HG03039 (cell line): ENCODE results near the gene FIBCD1.

Experiments
- ATAC-seq: cut with Tn5 transposase; IDR thresholded peaks from one replicate; pipeline ENCODE4 v1.9.1; 2021; ENCODE audit warnings: mild to moderate bottlenecking, moderate library complexity; ENCODE audit not compliant: unreplicated experiment

The FIBCD1 gene

DNA sequence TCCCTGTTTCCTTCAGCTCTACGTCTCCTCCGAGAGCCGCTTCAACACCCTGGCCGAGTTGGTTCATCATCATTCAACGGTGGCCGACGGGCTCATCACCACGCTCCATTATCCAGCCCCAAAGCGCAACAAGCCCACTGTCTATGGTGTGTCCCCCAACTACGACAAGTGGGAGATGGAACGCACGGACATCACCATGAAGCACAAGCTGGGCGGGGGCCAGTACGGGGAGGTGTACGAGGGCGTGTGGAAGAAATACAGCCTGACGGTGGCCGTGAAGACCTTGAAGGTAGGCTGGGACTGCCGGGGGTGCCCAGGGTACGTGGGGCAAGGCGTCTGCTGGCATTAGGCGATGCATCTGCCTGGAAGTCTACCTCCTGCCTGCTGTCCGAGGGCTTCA is 76.3 kb downstream of the FIBCD1 start:
- no peak for ATAC-seq

DNA sequence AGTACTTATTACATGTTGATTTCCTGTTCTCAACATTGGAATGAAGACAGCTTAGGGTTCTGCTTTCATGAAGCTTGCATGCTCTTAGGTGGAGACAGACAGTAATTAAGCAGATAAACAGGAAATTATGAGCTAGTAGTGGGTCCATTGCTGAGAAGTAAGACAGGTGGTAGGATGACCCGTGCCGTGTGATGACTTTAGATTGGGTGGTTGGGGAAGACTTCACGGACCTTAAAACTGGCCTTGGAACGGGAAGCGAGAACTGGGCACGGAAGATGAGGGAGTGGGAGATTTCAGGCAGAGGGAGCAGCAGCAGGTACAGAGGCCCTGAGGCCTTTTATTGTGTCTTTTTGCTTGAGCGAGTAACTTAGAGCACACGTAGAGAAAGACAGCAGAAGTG is 76.8 kb downstream of the FIBCD1 start:
- ATAC-seq, result no peak

DNA sequence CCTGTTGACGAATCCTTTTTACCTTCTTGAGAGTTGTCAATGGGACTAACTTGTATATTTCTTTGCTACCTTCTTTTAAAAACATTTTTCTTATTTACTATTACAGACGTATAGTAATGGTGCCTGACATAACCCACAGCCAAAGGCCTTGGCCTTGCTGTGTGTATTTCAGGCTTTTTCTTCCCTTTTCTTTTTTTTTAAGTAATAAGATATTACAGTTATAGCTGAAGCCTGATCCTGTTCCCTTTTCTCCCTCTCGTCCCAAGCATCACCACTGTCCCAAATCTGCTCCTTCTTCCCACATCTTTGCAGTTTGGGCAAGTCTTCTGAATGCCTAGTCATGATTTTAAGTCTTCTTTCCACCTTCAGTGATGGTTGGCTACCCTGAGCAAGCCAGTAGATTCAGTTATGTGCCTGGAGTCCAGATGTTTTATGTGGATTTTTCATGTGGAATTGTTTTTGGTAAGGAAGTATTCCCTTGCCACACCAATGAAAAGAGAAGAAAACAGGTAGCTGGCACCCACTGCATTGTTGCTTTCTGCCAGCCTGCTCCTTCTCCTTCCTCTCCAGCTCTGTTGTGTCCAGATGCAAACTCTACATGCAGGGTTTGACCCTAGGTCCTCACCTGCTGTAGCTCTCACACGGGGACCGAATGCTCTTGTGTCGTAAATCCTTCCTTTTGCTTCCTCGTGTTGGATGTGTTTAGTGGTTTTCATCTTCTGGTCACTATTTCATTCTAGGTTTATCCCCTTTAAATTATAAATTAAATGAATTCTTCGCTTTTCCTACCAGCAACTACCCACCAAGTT is 77.5 kb downstream of the FIBCD1 start:
- ATAC-seq, result no peak

DNA sequence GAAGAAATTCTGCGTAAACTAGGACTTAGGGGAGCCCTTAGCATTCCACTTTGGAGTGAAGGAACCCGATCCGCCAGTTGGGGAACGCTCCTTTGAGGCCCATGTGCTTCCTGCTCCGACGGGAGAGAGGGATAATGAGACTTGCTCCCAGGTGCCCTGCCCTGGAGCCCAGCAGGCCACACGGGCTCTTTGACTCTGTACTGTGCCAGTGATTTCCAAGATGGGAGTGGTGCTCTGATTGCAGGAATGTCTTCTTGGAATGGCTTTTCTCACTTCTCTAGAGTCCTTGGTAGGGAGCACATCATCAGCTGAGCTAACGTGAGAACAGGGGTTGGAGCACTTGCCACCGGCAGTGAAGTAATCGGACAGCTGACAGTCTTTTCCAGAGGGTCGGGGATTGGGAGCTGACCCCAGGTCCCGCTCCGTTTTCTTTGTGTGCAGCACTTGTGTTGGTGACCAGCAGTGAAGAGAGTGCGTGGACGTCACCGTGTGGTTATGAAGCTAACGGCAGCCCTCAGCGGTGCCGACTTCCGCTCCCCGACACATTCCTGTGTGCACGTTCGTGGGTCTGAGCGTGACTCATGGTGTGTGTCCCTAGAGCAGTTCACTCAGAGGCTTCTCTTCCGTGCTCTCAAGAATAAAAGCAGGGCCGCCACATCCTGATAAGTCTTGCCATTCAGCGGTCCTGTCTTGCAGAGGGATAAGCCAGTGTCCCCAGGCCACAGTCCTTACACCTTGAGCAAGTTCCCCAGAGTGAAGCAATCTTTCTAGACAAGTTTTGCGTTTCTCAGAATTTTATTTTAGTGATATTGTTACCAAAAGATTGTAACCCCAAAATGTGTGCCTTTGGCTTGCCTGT is 78.4 kb downstream of the FIBCD1 start:
- no peak for ATAC-seq

DNA sequence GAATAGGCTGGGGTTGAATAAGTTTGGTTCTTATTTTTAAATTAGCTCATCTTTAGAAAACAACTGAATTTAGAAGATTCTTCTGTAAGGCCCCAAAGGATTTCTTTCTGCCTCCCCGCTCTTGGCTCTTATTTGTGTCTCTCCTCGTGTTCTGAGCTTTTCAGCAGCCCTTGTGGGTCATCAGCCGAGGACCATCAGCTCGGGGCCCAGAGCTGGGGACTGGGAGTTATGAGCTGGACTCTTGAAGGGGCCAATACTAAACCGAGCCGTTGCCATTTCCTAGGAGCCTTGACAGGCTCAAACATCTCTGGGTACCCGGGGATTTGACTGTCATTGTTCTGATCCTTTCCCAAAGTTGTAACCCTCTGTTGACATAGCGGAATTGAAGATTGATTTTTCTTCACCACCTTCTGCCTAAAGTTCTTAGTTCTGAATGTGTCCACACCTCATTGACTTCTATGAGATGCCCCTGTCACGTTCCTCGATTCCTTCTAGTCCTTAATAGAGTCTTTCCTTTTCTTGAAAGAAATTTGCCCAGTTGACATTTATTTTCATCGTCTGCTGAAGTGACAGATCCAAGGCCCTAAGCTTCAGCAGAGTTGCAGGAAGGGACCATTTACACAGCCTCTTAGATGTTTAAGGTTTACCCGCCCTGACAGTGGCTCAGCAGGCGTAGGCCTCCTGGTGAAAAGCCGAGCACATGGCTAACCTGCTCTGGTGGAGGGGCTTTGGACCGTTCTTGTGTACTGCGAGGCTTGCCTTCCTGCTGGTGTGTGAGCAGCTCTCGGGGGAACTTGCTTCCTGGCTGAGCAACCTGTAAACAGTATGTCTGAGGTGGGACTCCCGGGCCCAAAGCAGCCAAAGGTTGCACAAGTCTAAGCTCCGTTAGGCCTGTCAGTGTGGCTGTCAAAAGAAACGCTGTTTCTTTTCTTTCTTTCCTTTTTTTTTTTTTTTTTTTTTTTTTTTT is 80.0 kb downstream of the FIBCD1 start:
- no peak for ATAC-seq

DNA sequence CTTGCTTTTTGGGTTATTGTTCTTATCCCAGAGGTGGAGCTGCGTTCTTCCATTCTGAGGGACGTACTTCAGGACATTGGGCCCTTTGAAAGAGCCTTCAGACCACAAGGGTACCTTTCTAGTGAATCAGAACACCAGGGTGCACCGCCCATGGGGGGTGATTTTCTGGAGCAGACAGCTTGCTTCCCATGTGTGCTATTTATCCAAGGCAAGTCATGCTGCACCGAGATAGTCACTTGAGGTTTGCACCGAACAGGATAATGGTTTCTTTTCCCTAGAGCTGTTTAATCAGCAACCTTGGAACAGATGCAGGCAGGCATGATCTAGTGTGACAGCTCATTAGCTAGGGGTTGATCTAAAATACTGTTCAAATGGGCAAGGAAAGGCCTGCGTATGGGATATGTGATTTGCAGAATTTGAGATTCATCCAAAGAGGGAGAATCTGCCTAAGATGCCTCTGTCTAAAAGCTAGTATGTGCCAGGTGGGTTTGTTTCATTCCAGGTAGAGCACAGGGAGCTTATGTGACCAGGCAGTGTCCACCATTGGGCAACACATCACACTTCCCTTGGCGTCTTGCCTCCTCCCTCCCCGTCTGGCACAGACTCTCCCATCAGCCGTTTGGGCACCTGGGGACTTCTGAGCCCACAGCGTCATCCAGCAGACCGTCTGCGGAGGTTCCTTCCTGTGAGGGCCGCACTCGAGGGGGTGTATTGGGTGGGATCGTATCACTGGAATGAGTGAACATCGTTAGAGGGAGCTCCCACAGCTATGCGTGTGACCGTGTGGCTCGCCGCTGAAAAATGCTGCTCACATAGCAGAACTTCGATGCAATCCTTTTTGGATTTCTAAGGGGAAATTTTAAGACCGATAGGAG is 80.9 kb downstream of the FIBCD1 start:
- ATAC-seq, result no peak

DNA sequence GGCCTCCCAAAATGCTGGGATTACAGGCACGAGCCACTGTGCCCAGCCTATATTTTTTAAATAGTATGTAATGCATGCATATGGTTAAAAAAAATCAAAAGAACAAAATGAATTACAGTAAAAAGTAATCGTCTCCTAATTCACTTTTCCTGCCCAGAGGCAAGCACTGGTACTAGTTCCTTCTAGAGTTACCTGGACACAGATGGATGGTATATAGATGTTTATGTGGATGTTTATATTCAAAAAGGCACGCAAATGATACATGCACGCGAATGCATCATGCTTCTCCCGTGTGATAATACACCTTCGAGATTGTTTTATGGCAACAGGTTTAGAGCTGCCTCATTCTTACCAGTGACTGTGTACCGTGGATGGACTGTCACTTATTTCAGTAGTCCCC is 82.6 kb downstream of the FIBCD1 start:
- ATAC-seq, result no peak

DNA sequence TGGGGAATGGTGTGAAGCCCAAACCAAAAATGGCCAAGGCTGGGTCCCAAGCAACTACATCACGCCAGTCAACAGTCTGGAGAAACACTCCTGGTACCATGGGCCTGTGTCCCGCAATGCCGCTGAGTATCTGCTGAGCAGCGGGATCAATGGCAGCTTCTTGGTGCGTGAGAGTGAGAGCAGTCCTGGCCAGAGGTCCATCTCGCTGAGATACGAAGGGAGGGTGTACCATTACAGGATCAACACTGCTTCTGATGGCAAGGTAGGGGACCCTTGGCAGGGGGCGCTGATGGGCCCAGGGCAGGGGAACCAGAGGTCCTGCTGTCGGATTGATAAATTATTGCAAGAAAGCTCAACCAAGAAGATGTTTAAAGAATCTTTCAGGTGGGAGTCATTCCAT is 84.2 kb downstream of the FIBCD1 start:
- no peak for ATAC-seq

DNA sequence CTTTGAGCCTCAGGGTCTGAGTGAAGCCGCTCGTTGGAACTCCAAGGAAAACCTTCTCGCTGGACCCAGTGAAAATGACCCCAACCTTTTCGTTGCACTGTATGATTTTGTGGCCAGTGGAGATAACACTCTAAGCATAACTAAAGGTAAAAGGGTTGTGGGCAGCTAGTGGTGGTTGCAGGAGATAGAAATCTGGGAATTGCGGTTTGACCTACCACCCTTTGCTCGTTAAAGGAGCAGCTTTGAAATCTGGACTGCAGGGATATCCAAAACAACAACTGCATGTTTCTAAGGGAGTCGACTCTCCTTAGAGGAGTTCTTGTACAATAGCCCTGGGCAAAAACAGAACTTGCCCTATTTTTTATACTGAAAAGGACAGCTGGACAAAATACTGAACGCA is 85.0 kb downstream of the FIBCD1 start:
- ATAC-seq, result no peak

DNA sequence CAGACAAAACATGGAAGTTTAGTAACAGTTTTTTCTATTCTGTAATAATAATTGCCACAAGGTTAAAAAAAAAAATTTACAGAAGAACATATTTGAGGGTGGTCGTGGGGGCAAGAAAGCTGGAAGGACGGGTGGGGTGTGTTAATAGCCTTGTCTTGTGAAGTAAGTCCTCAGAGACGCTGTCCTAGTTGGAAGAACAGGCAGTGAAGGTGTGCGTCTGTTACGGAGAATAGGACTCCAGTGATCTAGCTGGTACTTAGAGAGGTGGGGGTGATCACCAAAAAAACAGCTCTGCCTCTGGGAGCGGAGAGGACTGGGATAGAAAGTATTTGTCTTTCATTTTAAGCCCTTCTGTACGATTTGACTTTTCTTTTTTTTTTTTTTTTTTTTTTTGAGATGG is 86.2 kb downstream of the FIBCD1 start:
- ATAC-seq, result no peak
